Measurements from ENCODE around the gene NAT14.

NAT14 gene

GRCh38 chr19:55503502-55504251, 18.7 kb downstream of the NAT14 start:
- TF ChIP-seq USF1 (IDR thresholded peaks at IDR 0.05) (peak; percentile 65), ZBTB7A (IDR thresholded peaks at IDR 0.05; ENCODE audit: low read depth) (peak; percentile 82), FOXM1 (IDR thresholded peaks at IDR 0.05; ENCODE audit: borderline replicate concordance, low read depth) (no peak), EP300 (IDR thresholded peaks at IDR 0.05; ENCODE audit: borderline replicate concordance) (no peak), REST (IDR thresholded peaks at IDR 0.05; ENCODE audit: low read depth) (no peak), NFIC (IDR thresholded peaks at IDR 0.05) (no peak), TCF12 (IDR thresholded peaks at IDR 0.05; ENCODE audit: low read depth) (no peak), CREB1 (IDR thresholded peaks at IDR 0.05; ENCODE audit: low read depth) (peak; percentile 91), MAX (IDR thresholded peaks at IDR 0.05) (peak; percentile 100), RAD21 (IDR thresholded peaks at IDR 0.05; ENCODE audit: low read depth) (peak; percentile 93), TEAD4 (IDR thresholded peaks at IDR 0.05) (no peak), CEBPB (IDR thresholded peaks at IDR 0.05) (no peak), YY1 (IDR thresholded peaks at IDR 0.05; ENCODE audit: low read depth) (no peak), EGR1 (IDR thresholded peaks at IDR 0.05) (no peak), TAF1 (IDR thresholded peaks at IDR 0.05; ENCODE audit: low read depth) (no peak)

GRCh38 chr19:55504252-55504603, 19.2 kb downstream of the NAT14 start:
- no peak for TF ChIP-seq MAX (IDR thresholded peaks at IDR 0.05)
- no peak for TF ChIP-seq TAF1 (IDR thresholded peaks at IDR 0.05; ENCODE audit: low read depth)
- TF ChIP-seq ZBTB7A (IDR thresholded peaks at IDR 0.05; ENCODE audit: low read depth) = no peak
- no peak for TF ChIP-seq REST (IDR thresholded peaks at IDR 0.05; ENCODE audit: low read depth)
- TF ChIP-seq TEAD4 (IDR thresholded peaks at IDR 0.05) = no peak
- TF ChIP-seq EGR1 (IDR thresholded peaks at IDR 0.05) = no peak
- TF ChIP-seq CREB1 (IDR thresholded peaks at IDR 0.05; ENCODE audit: low read depth) = no peak
- TF ChIP-seq FOXM1 (IDR thresholded peaks at IDR 0.05; ENCODE audit: borderline replicate concordance, low read depth) = no peak
- no peak for TF ChIP-seq CEBPB (IDR thresholded peaks at IDR 0.05)
- no peak for TF ChIP-seq EP300 (IDR thresholded peaks at IDR 0.05; ENCODE audit: borderline replicate concordance)
- no peak for TF ChIP-seq USF1 (IDR thresholded peaks at IDR 0.05)
- no peak for TF ChIP-seq NFIC (IDR thresholded peaks at IDR 0.05)
- TF ChIP-seq RAD21 (IDR thresholded peaks at IDR 0.05; ENCODE audit: low read depth) = no peak
- TF ChIP-seq YY1 (IDR thresholded peaks at IDR 0.05; ENCODE audit: low read depth) = no peak
- TF ChIP-seq TCF12 (IDR thresholded peaks at IDR 0.05; ENCODE audit: low read depth) = no peak

GRCh38 chr19:55504981-55505380, 20.0 kb downstream of the NAT14 start:
- no peak for TF ChIP-seq ZBTB7A (IDR thresholded peaks at IDR 0.05; ENCODE audit: low read depth)
- TF ChIP-seq EP300 (IDR thresholded peaks at IDR 0.05; ENCODE audit: borderline replicate concordance) = no peak
- no peak for TF ChIP-seq TAF1 (IDR thresholded peaks at IDR 0.05; ENCODE audit: low read depth)
- TF ChIP-seq FOXM1 (IDR thresholded peaks at IDR 0.05; ENCODE audit: borderline replicate concordance, low read depth) = no peak
- TF ChIP-seq NFIC (IDR thresholded peaks at IDR 0.05) = no peak
- no peak for TF ChIP-seq EGR1 (IDR thresholded peaks at IDR 0.05)
- no peak for TF ChIP-seq USF1 (IDR thresholded peaks at IDR 0.05)
- no peak for TF ChIP-seq CREB1 (IDR thresholded peaks at IDR 0.05; ENCODE audit: low read depth)
- TF ChIP-seq RAD21 (IDR thresholded peaks at IDR 0.05; ENCODE audit: low read depth) = no peak
- no peak for TF ChIP-seq MAX (IDR thresholded peaks at IDR 0.05)
- TF ChIP-seq TEAD4 (IDR thresholded peaks at IDR 0.05) = no peak
- TF ChIP-seq TCF12 (IDR thresholded peaks at IDR 0.05; ENCODE audit: low read depth) = no peak
- TF ChIP-seq CEBPB (IDR thresholded peaks at IDR 0.05) = no peak
- TF ChIP-seq REST (IDR thresholded peaks at IDR 0.05; ENCODE audit: low read depth) = no peak
- no peak for TF ChIP-seq YY1 (IDR thresholded peaks at IDR 0.05; ENCODE audit: low read depth)

All from Ishikawa (cell line).